GM18499 (cell line): ENCODE results near the gene MICU1.
"Not testable (repeated sequence)": the region's sequence is repeated elsewhere in the genome, so short reads cannot be mapped to it uniquely, and the experiment has no call there.

Experiments
- ATAC-seq: cut with Tn5 transposase; IDR thresholded peaks from one replicate; pipeline ENCODE4 v1.9.1; 2021; ENCODE audit warnings: moderate number of reproducible peaks; ENCODE audit not compliant: insufficient read depth, unreplicated experiment

MICU1 gene

GRCh38 chr10:72334825-72335393 is 291.0 kb downstream of the MICU1 start:
- ATAC-seq: peak; percentile 53

- no peak for ATAC-seq
These were observed 291.6 kb downstream of the MICU1 start for GRCh38 chr10:72334196-72334824.

GRCh38 chr10:72333112-72334015 is 292.5 kb downstream of the MICU1 start:
- ATAC-seq: no peak

- no peak for ATAC-seq
These were observed 293.3 kb downstream of the MICU1 start for GRCh38 chr10:72332423-72333111.

- no peak for ATAC-seq
These were observed 294.1 kb downstream of the MICU1 start for GRCh38 chr10:72331575-72332422.

- ATAC-seq: no peak
These were observed 295.8 kb downstream of the MICU1 start for GRCh38 chr10:72330069-72330426.

- no peak for ATAC-seq
These were observed 296.4 kb downstream of the MICU1 start for GRCh38 chr10:72329290-72330068.

- no peak for ATAC-seq
These were observed 297.1 kb downstream of the MICU1 start for GRCh38 chr10:72328829-72329204.

- no peak for ATAC-seq
These were observed 297.6 kb downstream of the MICU1 start for GRCh38 chr10:72328045-72328828.

- not testable (repeated sequence) for ATAC-seq
These were observed 298.9 kb downstream of the MICU1 start for GRCh38 chr10:72326665-72327603.

- not testable (repeated sequence) for ATAC-seq
These were observed 300.4 kb downstream of the MICU1 start for GRCh38 chr10:72325243-72326175.

- no peak for ATAC-seq
These were observed 302.1 kb downstream of the MICU1 start for GRCh38 chr10:72323771-72324191.

GRCh38 chr10:72323108-72323749 is 302.6 kb downstream of the MICU1 start:
- no peak for ATAC-seq

GRCh38 chr10:72322280-72323058 is 303.4 kb downstream of the MICU1 start:
- no peak for ATAC-seq

- ATAC-seq: no peak
These were observed 303.9 kb downstream of the MICU1 start for GRCh38 chr10:72322030-72322279.
